Sigmoid colon (tissue), 7 donors: ENCODE results near the gene MUCL3. TPM values are rescaled to one million over a fixed set of nuclear protein-coding genes. Genes with fewer than 3 reads are reported as not detected.

ENCODE experiments used
- DNase-seq: peaks from one replicate; pipeline ENCODE4 v3.0.0-alpha.2; 2019
- H3K27ac ChIP-seq, 4 donors: fragments of 200-600 bp; sonication (generic); one replicate each; pipeline ENCODE4 v1.5.1; 2016 to 2019; ENCODE audit warnings: mild to moderate bottlenecking in 1 of 4
- H3K27me3 ChIP-seq, 3 donors: fragments of 200-600 bp; sonication (generic); one replicate each; pipeline ENCODE4 v1.5.1; 2019; ENCODE audit warnings: mild to moderate bottlenecking in 1 of 3
- H3K36me3 ChIP-seq, 4 donors: fragments of 200-600 bp; sonication (generic); one replicate each; pipeline ENCODE4 v1.5.1; 2016 to 2019
- H3K4me1 ChIP-seq, 4 donors: fragments of 200-600 bp; sonication (generic); one replicate each; pipeline ENCODE4 v1.5.1; 2017 to 2019
- H3K4me3 ChIP-seq, 4 donors: fragments of 200-600 bp; sonication (generic); one replicate each; pipeline ENCODE4 v1.5.1; 2017 to 2019; ENCODE audit warnings: mild to moderate bottlenecking in 2 of 4, moderate library complexity in 1 of 4
- H3K9me3 ChIP-seq, 4 donors: fragments of 200-600 bp in 3 of 4; sonication (generic) in 3 of 4; one replicate each; pipeline versions ENCODE4 v1.5.1 to v1.6.1; 2013 to 2019
- CTCF ChIP-seq, 4 experiments: fragments of 450-650 bp in 3 of 4; fragments of 200-600 bp in 1 of 4; IDR thresholded peaks; one replicate each; pipeline ENCODE4 v1.5.1; 2016 to 2019; ENCODE audit warnings: antibody characterized with exemption in 4 of 4, mild to moderate bottlenecking in 3 of 4, moderate library complexity in 2 of 4
- EP300 ChIP-seq, 4 donors: sonication (generic); formaldehyde crosslinking; IDR thresholded peaks; one replicate each; pipeline ENCODE4 v1.6.1; 2017; ENCODE audit warnings: antibody characterized with exemption in 4 of 4
- POLR2A ChIP-seq, 2 donors: fragments of 450-650 bp; IDR thresholded peaks; one replicate each; pipeline ENCODE4 v1.6.1; 2016; ENCODE audit warnings: antibody characterized with exemption in 2 of 2, mild to moderate bottlenecking in 2 of 2, moderate library complexity in 2 of 2
- POLR2AphosphoS5 ChIP-seq, 4 donors: sonication (generic); formaldehyde crosslinking; IDR thresholded peaks; one replicate each; pipeline ENCODE4 v1.6.1; 2017; ENCODE audit warnings: antibody characterized with exemption in 4 of 4
- WGBS, 2 donors: extraction: QIAGEN DNeasy Blood & Tissue Kit; methylation state at CpG; one replicate each; pipeline ENCODE4 v1.1.7; 2013; 5-methylcytosine and 5-hydroxymethylcytosine counted together
- intact Hi-C: fragments of 100-400 bp; cut with DNase I; formaldehyde crosslinking; loops from one replicate; pipeline ENCODE4 v1.15.1; 2023
- polyA plus RNA-seq, 3 donors: library from polyadenylated mRNA; stranded (reverse); fragments of 200-250 nt; gene quantifications; one replicate each; pipeline ENCODE4 v1.2.3, GENCODE V29; 2013
- total RNA-seq, 4 donors: library from RNA; depleted of rRNA; stranded (reverse); fragments of >200 nt; gene quantifications; one replicate each; pipeline ENCODE4 v1.1.0, GENCODE V29; 2016
- donor health status: healthy with polysubstance abuse.
- donor health status: Bipolar disorder and iron deficiency.
- donor health status: healthy.

Gene MUCL3
- total and polyA plus RNA-seq, 7 donors = under 0.01 TPM; not detected in 6

- Histone ChIP-seq H3K27ac (no peak overlapping the region), H3K9me3 (peaks cover 0 to 7% (median 4%) of the 10 kb centered on the region in 4 donors), H3K4me1 (no peaks in the 10 kb centered on the region), H3K4me3 (no peak overlapping the region), H3K27me3 (peaks cover 0 to 3% (median 0%) of the 10 kb centered on the region in 3 donors), H3K36me3 (no peaks in the 10 kb centered on the region)
- intact Hi-C loops = no loop called here
- DNase-seq = no peak
- 78 to 81% methylated on average over 6 of the region's 6 CpGs for WGBS, 2 donors
- TF ChIP-seq POLR2A (IDR thresholded peaks at IDR 0.05) = no peak
- TF ChIP-seq CTCF (IDR thresholded peaks at IDR 0.05) = no peak
- TF ChIP-seq EP300 (IDR thresholded peaks at IDR 0.05) = no peak
- no peak for TF ChIP-seq POLR2AphosphoS5 (IDR thresholded peaks at IDR 0.05)
Measured at GRCh38 chr6:30932665-30933365, 8.0 kb upstream of the MUCL3 start.

GRCh38 chr6:30935018-30935417 lies 5.8 kb upstream of the MUCL3 start:
- Histone ChIP-seq H3K27ac (no peak overlapping the region), H3K27me3 (peaks cover 0 to 9% (median 0%) of the 10 kb centered on the region in 3 donors), H3K36me3 (no peaks in the 10 kb centered on the region), H3K4me1 (no peaks in the 10 kb centered on the region), H3K9me3 (no peaks in the 10 kb centered on the region), H3K4me3 (no peak overlapping the region)
- WGBS, 2 donors = 20 to 31% methylated on average over 3 of the region's 3 CpGs
- TF ChIP-seq POLR2AphosphoS5 (IDR thresholded peaks at IDR 0.05) (no peak), POLR2A (IDR thresholded peaks at IDR 0.05) (no peak), EP300 (IDR thresholded peaks at IDR 0.05) (no peak)
- DNase-seq = no peak
- intact Hi-C loops = no loop called here

- Histone ChIP-seq H3K9me3 (no peaks in the 10 kb centered on the region), H3K27ac (no peak overlapping the region), H3K4me3 (no peak overlapping the region), H3K27me3 (peaks cover 0 to 13% (median 0%) of the 10 kb centered on the region in 3 donors), H3K36me3 (no peaks in the 10 kb centered on the region), H3K4me1 (no peaks in the 10 kb centered on the region)
- DNase-seq = no peak
- TF ChIP-seq EP300 (IDR thresholded peaks at IDR 0.05) (no peak), POLR2A (IDR thresholded peaks at IDR 0.05) (no peak)
- intact Hi-C loops = no loop called here
- 84 to 85% methylated on average over 6 of the region's 6 CpGs for WGBS, 2 donors
Measured at GRCh38 chr6:30937265-30937664, 3.5 kb upstream of the MUCL3 start.

- TF ChIP-seq CTCF (IDR thresholded peaks at IDR 0.05) = no peak
- no peak for TF ChIP-seq POLR2A (IDR thresholded peaks at IDR 0.05)
- TF ChIP-seq EP300 (IDR thresholded peaks at IDR 0.05) = no peak
- no peak for TF ChIP-seq POLR2AphosphoS5 (IDR thresholded peaks at IDR 0.05)
- peaks cover 0 to 13% (median 0%) of the 10 kb centered on the region in 3 donors for H3K27me3 ChIP-seq
- H3K27ac ChIP-seq = no peak overlapping the region
- WGBS, 2 donors = 67 to 74% methylated on average over 4 of the region's 4 CpGs
- DNase-seq = no peak
- intact Hi-C loops = no loop called here
- H3K4me1 ChIP-seq = peaks cover 0 to 8% (median 3%) of the 10 kb centered on the region in 4 donors
- no peaks in the 10 kb centered on the region for H3K9me3 ChIP-seq
- H3K4me3 ChIP-seq = no peak overlapping the region
- H3K36me3 ChIP-seq = no peaks in the 10 kb centered on the region
Measured at GRCh38 chr6:30938730-30939129, 2.0 kb upstream of the MUCL3 start.

GRCh38 chr6:30939473-30939872 lies 1.3 kb upstream of the MUCL3 start:
- H3K27ac ChIP-seq = no peak overlapping the region
- H3K9me3 ChIP-seq = no peaks in the 10 kb centered on the region
- H3K27me3 ChIP-seq = peaks cover 0 to 13% (median 0%) of the 10 kb centered on the region in 3 donors
- no peak overlapping the region for H3K4me3 ChIP-seq
- TF ChIP-seq POLR2AphosphoS5 (IDR thresholded peaks at IDR 0.05) (no peak), CTCF (IDR thresholded peaks at IDR 0.05) (no peak), POLR2A (IDR thresholded peaks at IDR 0.05) (no peak), EP300 (IDR thresholded peaks at IDR 0.05) (no peak)
- intact Hi-C loops = no loop called here
- DNase-seq = no peak
- WGBS, 2 donors = 72 to 79% methylated on average over 3 of the region's 3 CpGs
- H3K36me3 ChIP-seq = no peaks in the 10 kb centered on the region
- peaks cover 0 to 8% (median 3%) of the 10 kb centered on the region in 4 donors for H3K4me1 ChIP-seq
